GM12891 (cell line): ENCODE measurements around the gene THOP1.
A peak's percentile ranks its signal among the peaks of the same experiment; 100 is the strongest.

Experiments used
- POLR2A ChIP-seq: IDR thresholded peaks from 2 replicates; pipeline ENCODE4 v1.6.1; 2011; ENCODE audit warnings: low read depth, low read length, control low read depth
- POLR2AphosphoS5 ChIP-seq: IDR thresholded peaks from 2 replicates; pipeline ENCODE4 v1.6.1; 2011; ENCODE audit warnings: low read depth, low read length, control low read depth
- POU2F2 ChIP-seq: IDR thresholded peaks from 2 replicates; pipeline ENCODE4 v1.6.1; 2011; ENCODE audit warnings: low read depth, mild to moderate bottlenecking, control low read depth, low read length, moderate library complexity
- SPI1 ChIP-seq: IDR thresholded peaks from 2 replicates; pipeline ENCODE4 v1.6.1; 2011; ENCODE audit warnings: low read depth, low read length, control low read depth

- TF ChIP-seq POLR2A (no peak), POLR2AphosphoS5 (no peak), SPI1 (no peak), POU2F2 (peak; percentile 76)
Observed at GRCh38 chr19:2739602-2740313, 45.5 kb upstream of the THOP1 start, which contains the start of gene SLC39A3.
